Measurements from ENCODE around the gene RSAD1. TPM values are rescaled to one million over a fixed set of nuclear protein-coding genes. Genes with fewer than 3 reads are reported as not detected.

RSAD1 gene
- total and polyA plus RNA-seq, 2 donors from 2014 or later, result 38.9 to 39.9 TPM

DNA sequence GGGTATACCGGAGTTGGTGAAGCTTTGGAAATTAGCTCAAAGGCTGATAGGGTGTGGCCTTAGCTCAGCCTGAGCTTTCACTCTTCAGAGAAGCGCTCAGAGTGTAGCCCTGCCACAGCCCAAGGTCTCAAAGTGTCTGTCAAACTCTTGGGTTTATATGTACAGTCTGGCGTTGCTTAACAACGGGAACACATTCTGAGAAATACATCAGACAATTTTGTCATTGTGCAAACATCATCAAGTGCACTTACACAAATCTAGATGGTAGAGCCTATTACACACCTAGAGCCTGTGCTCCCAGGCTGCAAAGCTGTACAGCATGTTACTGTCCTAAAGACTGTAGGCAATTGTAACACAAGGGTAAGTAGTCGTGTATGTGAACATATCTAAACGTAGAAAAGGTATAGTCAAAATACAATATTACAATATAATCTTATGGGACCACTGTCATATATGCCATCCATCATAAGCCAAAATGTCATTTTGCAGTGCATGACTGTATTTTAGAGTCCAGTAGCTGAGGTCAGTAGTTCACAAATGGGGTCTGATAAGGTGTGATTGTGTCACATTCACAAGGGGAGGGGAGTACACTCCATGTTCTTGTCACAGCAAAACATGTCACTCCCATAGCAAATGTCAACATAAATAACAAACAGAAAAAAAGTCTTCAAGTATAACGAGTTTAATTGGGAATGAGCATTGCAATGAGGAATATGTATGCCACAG lies 30.6 kb upstream of the RSAD1 start:
- TF ChIP-seq, protein P1, sequence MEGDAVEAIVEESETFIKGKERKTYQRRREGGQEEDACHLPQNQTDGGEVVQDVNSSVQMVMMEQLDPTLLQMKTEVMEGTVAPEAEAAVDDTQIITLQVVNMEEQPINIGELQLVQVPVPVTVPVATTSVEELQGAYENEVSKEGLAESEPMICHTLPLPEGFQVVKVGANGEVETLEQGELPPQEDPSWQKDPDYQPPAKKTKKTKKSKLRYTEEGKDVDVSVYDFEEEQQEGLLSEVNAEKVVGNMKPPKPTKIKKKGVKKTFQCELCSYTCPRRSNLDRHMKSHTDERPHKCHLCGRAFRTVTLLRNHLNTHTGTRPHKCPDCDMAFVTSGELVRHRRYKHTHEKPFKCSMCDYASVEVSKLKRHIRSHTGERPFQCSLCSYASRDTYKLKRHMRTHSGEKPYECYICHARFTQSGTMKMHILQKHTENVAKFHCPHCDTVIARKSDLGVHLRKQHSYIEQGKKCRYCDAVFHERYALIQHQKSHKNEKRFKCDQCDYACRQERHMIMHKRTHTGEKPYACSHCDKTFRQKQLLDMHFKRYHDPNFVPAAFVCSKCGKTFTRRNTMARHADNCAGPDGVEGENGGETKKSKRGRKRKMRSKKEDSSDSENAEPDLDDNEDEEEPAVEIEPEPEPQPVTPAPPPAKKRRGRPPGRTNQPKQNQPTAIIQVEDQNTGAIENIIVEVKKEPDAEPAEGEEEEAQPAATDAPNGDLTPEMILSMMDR (IDR thresholded peaks at IDR 0.05; ENCODE audit: borderline replicate concordance, extremely low read depth, insufficient read depth), result no peak
- H3K4me3 ChIP-seq (ENCODE audit: low read length in 3 of 3), result no peak overlapping the region
- H3K9me3 ChIP-seq (ENCODE audit: control insufficient read depth in 2 of 3, insufficient read depth in 1 of 3, low read length in 3 of 3), result no peaks in the 10 kb centered on the region
- H3K27ac ChIP-seq (ENCODE audit: low read depth in 2 of 2, low read length in 2 of 2), result no peak overlapping the region
- FAIRE-seq (no peak), DNase-seq (no peak)
- H3K36me3 ChIP-seq (ENCODE audit: control insufficient read depth in 2 of 3, insufficient read depth in 3 of 3, low read length in 3 of 3), result no peaks in the 10 kb centered on the region
- no peaks in the 10 kb centered on the region for H3K27me3 ChIP-seq (ENCODE audit: control insufficient read depth, insufficient read depth, low read length)
- H3K9ac ChIP-seq (ENCODE audit: low read length in 3 of 3), result no peak overlapping the region
- H3K4me1 ChIP-seq (ENCODE audit: control insufficient read depth in 2 of 3, insufficient read depth in 2 of 3, low read depth in 1 of 3, low read length in 3 of 3), result peaks cover 0 to 8% (median 0%) of the 10 kb centered on the region in 3 donors
- intact Hi-C loops (cut with DNase I), result no loop called here

DNA sequence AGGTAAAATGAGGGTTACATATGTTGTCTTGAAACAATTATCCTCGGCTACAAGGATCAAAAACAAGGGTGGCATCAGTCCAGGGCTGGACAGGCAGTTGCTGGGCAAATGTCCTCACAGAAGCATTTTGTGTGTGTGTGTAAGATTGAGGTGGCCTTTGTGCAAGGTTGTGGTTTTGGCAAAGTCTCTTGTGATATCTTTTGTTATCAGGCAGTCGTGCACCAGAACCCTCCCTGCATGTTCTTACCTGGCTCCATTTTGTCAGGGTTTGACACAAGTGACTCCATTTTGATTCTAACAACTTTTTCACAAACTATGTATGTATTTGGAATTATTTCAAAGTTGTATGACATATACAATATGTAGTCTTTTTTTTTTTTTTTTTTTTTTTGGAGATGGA lies 30.0 kb upstream of the RSAD1 start:
- H3K9me3 ChIP-seq (ENCODE audit: control insufficient read depth in 2 of 3, insufficient read depth in 1 of 3, low read length in 3 of 3), result no peaks in the 10 kb centered on the region
- H3K4me1 ChIP-seq (ENCODE audit: control insufficient read depth in 2 of 3, insufficient read depth in 2 of 3, low read depth in 1 of 3, low read length in 3 of 3), result peaks cover 0 to 2% (median 0%) of the 10 kb centered on the region in 3 donors
- intact Hi-C loops (cut with DNase I), result no loop called here
- FAIRE-seq, result no peak
- TF ChIP-seq, protein P1 (IDR thresholded peaks at IDR 0.05; ENCODE audit: borderline replicate concordance, extremely low read depth, insufficient read depth), result no peak
- no peak overlapping the region for H3K9ac ChIP-seq (ENCODE audit: low read length in 3 of 3)
- no peak for DNase-seq
- H3K27me3 ChIP-seq (ENCODE audit: control insufficient read depth, insufficient read depth, low read length), result no peaks in the 10 kb centered on the region
- H3K4me3 ChIP-seq (ENCODE audit: low read length in 3 of 3), result no peak overlapping the region
- no peak overlapping the region for H3K27ac ChIP-seq (ENCODE audit: low read depth in 2 of 2, low read length in 2 of 2)
- H3K36me3 ChIP-seq (ENCODE audit: control insufficient read depth in 2 of 3, insufficient read depth in 3 of 3, low read length in 3 of 3), result no peaks in the 10 kb centered on the region

DNA sequence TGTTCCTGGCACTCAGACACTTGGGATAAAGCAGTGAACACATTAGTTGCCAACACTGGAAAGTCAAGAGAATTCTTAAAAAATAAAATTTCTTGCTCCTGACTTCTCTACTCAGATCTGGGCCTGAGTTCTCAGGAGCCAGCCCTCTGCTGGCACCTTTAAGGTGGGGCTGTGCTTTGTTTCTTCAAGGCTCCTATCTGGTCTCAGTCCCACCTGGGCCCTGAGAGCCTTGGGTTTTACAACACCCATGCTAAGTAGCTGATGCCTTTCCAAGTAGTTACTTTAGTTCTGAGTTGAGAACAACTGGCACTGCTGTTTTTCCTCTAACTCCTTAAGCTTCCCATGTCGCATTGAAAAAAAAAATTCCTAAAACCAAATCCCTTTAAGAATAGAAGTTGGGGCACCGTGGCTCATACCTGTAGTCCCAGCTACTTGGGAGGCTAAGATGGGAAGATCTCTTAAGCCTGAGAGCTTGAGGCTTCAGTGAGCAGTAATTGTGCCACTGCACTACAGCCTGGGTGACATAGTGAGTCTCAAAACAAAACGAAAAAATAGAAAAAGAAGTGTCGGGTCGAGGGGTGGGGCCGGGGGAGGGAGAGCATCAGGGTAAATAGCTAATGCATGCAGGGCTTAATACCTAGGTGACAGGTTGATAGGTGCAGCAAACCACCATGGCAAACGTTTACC lies 26.6 kb upstream of the RSAD1 start:
- Histone ChIP-seq H3K36me3 (ENCODE audit: control insufficient read depth in 2 of 3, insufficient read depth in 3 of 3, low read length in 3 of 3) (peaks cover 0 to 9% (median 4%) of the 10 kb centered on the region in 3 donors), H3K4me3 (ENCODE audit: low read length in 3 of 3) (no peak overlapping the region), H3K9ac (ENCODE audit: low read length in 3 of 3) (no peak overlapping the region), H3K4me1 (ENCODE audit: control insufficient read depth in 2 of 3, insufficient read depth in 2 of 3, low read depth in 1 of 3, low read length in 3 of 3) (no peaks in the 10 kb centered on the region), H3K9me3 (ENCODE audit: control insufficient read depth in 2 of 3, insufficient read depth in 1 of 3, low read length in 3 of 3) (no peaks in the 10 kb centered on the region), H3K27me3 (ENCODE audit: control insufficient read depth, insufficient read depth, low read length) (no peaks in the 10 kb centered on the region), H3K27ac (ENCODE audit: low read depth in 2 of 2, low read length in 2 of 2) (no peak overlapping the region)
- TF ChIP-seq, protein P1 (IDR thresholded peaks at IDR 0.05; ENCODE audit: borderline replicate concordance, extremely low read depth, insufficient read depth), result no peak
- intact Hi-C loops (cut with DNase I), result no loop called here
- FAIRE-seq, result no peak
- DNase-seq, result no peak

All from kidney (tissue), 14 donors.